SW480 (cell line): ENCODE data around the gene LDLR.
A peak's percentile ranks its signal among the peaks of the same experiment; 100 is the strongest.
"Not testable (repeated sequence)": the region's sequence is repeated elsewhere in the genome, so short reads cannot be mapped to it uniquely, and the experiment has no call there.

ENCODE experiments used
- DNase-seq: peaks from one replicate; pipeline ENCODE4 v3.0.0-alpha.2; 2016; ENCODE audit warnings: low spot score

LDLR gene

DNA sequence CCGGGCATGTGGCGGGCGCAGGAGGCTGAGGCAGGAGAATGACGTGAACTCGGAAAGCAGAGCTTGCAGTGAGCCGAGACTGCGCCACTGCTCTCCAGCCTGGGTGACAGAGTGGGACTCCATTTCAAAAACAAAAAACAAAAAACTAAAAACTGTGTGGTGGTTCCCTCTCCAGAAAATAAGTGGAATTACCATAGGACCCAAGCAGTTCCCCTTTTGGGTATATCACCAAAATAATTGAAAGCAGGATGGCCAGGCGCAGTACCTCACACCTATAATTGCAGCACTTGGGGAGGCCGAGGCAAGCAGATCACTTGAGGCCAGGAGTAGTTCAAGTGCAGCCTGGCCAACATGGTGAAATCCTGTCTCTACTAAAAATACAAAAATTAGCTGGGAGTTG is 15.7 kb upstream of the LDLR start:
- no peak for DNase-seq

DNA sequence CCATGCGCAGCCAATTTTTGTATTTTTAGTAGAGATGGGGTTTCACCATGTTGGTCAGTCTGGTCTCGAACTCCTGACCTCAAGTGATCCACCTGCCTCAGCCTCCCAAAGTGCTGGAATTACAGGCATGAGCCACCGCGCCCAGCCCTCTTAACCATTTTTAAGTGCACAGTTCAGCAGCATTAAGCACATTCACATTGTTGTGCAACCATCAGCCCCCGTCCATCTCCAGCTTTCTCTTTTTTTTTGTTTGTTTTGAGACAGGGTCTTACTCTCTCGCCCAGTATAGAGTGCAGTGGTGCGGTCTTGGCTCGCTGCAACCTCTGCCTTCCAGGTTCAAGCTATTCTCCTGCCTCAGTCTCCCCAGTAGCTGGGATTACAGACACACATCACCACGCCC is 12.5 kb upstream of the LDLR start:
- DNase-seq, result not testable (repeated sequence)

DNA sequence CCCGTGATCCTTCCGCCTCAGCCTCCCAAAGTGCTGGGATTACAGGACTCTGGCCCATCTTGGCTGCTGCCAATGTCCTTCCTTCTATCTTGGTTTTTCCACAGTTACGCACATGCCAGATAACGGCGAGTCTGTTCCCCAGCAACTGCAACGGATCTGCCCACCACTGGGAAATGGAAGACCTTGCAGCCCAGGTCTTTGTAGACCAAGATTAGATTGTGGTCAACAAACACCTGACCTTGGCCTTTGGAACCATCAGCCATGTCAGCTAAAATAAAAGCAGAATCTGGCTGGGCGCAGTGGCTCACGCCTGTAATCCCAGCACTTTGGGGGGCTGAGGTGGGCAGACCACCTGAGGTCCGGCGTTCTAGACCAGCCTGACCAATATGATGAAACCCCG is 10.4 kb upstream of the LDLR start:
- DNase-seq, result no peak

DNA sequence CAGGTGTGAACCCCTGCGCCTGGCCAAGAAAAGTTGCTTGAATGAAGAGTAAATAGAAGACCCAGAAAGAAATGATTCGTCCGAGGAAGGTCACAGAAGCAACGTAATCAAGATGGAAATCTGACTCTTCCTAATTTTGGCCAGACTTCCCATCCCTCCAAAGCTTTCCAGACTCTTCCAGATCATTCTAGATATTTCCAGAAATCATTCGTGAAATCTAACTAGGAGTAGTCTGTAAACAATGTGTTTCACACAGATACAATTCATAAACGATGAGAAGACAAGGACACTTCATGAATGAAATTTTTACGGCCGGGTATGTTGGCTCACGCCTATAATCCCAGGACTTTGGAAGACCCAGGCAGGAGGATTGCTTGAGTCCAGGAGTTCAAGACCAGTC is 9.3 kb upstream of the LDLR start:
- DNase-seq, result no peak

DNA sequence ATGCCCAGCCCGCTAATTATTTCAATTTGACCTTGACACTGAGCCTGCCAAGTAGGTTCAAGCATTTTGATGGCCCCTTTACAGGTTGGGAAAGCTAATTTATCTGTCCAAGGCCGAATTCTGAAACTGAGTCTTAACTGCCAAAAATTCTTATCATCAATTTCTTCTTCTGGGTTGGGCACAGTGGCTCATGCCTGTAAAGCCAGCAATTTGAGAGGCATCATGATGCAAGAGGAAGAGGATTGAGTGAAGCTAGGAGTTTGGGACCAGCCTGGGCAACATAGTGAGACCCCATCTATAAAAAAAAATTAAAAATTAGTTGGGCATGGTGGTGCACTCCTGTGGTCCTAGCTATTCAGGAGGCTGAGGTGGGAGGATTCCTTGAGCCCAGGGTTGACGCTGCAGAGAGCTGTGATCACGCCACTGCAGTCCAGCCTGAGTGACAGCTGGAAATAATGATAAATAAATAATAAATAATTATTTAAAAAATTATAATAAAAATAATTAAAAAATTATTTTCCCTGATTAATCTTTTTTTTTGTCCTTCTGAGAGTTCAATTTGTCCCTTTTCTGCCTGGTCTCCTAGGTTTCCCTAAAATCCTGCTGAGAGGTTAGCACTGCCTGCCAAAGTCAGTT is 1.3 kb upstream of the LDLR start:
- no peak for DNase-seq

DNA sequence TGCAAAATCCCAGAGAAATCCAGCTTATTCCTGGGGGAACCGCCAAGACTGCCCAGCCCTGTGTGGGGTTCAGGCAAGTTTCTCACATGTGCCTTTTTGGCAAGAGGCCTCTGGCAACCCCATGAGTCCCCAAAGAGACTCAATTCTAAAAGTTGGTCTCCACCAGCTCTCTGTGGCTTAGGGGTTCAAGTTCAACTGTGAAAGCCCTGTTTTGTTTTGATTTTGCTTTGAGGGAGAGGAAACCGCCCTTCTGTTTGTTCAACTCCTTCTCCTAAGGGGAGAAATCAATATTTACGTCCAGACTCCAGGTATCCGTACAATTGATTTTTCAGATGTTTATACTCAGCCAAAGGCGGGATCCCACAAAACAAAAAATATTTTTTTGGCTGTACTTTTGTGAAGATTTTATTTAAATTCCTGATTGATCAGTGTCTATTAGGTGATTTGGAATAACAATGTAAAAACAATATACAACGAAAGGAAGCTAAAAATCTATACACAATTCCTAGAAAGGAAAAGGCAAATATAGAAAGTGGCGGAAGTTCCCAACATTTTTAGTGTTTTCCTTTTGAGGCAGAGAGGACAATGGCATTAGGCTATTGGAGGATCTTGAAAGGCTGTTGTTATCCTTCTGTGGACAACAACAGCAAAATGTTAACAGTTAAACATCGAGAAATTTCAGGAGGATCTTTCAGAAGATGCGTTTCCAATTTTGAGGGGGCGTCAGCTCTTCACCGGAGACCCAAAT is 583 bp upstream of the LDLR start:
- DNase-seq, result no peak

DNA sequence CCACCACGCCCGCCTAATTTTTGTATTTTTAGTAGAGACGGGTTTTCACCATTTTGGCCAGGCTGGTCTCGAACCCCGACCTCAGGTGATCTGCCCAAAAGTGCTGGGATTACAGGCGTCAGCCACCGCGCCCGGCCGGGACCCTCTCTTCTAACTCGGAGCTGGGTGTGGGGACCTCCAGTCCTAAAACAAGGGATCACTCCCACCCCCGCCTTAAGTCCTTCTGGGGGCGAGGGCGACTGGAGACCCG is 676 bp downstream of the LDLR start:
- not testable (repeated sequence) for DNase-seq

DNA sequence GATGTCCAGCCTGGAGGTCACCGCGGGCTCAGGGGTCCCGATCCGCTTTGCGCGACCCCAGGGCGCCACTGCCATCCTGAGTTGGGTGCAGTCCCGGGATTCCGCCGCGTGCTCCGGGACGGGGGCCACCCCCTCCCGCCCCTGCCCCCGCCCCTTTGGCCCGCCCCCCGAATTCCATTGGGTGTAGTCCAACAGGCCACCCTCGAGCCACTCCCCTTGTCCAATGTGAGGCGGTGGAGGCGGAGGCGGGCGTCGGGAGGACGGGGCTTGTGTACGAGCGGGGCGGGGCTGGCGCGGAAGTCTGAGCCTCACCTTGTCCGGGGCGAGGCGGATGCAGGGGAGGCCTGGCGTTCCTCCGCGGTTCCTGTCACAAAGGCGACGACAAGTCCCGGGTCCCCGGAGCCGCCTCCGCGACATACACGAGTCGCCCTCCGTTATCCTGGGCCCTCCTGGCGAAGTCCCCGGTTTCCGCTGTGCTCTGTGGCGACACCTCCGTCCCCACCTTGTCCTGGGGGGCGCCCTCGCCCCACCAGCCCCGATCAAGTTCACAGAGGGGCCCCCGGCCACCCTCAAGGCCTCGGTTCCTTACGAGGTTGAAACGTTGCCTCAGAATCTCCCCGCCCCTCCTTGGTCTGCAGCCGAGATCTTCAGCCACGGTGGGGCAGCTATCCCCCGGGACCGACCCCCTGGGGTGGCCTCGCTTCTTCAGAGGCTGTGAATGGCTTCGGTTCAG is 1.2 kb downstream of the LDLR start:
- peak; percentile 98 for DNase-seq

DNA sequence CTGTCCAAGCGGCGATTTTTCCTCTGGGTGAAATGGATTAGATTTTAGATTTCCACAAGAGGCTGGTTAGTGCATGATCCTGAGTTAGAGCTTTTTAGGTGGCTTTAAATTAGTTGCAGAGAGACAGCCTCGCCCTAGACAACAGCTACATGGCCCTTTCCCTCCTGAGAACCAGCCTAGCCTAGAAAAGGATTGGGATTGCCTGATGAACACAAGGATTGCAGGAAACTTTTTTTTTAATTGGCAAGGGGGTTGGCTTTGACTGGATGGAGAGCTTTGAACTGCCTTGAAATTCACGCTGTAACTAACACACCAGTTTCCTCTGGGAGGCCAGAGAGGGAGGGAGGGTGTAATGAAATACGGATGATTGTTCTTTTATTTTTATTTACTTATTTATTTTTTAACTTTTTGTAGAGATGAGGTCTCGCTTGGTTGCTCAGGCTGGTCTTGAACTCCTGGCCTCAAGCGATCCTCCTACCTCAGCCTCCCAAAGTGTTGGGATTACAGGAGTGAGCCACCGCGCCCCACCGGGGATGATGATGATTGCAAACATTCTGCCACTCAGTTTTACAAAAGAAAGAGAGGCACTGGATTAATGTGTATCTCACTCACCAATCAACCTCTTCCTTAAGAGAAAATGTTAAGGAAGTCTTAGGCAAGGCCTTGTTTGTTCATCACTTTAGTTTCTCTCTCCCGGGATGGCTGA is 1.9 kb downstream of the LDLR start:
- peak; percentile 30 for DNase-seq

DNA sequence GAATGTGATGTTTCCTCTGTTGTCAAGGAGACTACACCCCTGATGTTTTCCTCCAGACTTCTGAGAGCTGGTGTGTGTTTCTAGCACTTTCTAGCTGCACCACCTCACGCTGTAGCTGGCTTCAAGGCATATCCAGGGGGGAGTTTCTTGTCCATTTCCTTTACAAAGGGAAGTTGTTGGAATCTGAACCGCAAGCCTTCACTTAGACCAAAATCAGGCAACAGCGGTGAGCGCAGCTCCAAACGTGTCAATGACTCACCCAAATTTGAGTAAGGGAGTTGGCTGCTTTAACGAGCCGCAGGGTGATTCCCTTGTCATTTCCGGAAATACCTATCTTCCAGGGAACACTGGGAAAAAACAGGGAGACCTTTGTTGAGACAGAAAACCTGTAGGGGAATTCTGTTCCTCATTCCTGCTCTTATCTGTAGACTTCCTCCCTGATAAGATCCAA is 2.5 kb downstream of the LDLR start:
- DNase-seq, result peak; percentile 99

DNA sequence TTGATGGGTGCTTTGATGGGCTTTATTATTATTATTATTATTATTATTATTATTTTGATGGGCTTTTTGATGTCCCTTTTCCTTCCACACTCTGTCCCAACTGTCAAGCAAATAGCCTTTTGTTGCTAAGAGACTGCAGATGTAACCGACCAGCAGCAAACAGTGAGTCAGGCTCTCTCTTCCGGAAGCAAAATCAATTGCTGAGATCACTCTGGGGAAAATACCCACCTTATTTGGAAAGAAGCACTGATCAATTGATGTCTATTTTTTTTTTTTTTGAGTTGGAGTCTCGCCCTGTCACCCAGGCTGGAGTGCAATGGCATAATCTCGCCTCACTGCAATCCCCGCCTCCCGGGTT is 2.9 kb downstream of the LDLR start:
- DNase-seq, result peak; percentile 95

DNA sequence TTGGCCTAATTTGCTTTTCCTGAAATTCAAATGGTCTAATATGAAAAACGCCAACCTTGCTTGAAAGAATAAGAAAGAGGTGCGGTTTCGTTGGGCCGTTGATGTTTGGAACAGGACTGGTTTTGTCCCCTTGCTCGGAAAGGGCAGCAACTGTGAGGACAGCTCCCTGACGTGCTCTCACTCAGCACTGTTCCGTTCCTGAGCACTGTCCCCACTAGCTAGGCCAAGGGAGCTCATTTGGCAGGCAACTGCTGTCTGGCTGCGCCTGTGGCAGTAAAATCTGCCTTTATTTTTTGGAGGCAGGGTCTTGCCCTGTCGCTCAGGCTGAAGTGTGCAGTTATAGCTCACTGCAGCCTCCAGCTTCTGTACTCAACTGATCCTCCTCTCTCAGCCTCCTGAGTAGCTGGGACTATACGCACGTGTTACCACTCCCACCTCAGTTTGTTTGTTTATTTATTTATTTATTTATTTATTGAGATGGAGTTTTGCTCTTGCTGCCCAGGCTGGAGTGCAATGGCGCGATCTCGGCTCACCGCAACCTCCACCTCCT is 4.5 kb downstream of the LDLR start:
- DNase-seq, result no peak

DNA sequence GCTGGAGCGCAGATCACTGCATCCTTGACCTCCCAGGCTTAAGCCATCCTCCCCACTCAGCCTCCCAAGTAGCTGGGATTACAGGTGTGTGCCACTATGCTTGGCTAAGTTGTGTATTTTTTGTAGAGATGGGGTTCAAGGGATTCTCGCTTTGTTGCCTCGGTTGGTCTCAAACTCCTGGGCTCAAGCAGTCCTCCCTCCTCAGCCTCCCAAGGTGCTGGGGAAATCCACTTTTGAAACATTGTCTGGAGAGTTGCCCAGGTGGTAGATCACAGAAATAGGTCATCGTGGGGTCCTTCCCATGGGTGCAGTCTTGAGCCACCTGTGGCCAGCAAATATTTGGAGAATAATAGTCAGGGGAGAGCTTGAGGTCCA is 5.2 kb downstream of the LDLR start:
- DNase-seq, result no peak

DNA sequence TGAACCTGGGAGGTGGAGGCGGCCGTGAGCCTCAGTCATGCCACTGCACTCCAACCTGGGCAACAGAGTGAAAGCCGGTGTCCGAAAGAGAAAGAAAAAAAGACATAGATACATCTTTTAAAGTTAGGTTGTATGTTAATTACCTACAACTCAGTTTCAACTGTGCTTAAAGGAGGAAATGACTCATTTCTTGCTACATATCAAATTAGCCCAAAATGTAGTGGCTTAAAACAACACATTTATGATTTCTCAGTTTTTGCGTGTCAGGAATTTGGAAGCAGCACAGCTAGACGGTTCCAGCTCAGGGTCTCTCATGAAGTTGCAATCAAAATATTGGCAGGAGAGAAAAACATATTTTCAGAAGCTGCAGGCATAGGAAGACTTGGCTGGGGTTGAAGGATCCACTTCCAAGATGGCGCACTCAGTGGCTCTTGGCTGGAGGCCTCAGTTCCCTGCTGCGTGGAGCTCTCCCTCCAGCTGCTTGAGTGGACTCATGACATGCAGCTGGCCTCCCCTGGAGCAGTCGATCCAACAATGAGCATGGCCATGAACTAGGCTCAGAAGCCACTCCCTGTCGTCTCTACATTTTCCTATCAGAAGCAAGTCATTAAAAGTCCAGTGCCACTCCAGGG is 7.1 kb downstream of the LDLR start:
- no peak for DNase-seq

DNA sequence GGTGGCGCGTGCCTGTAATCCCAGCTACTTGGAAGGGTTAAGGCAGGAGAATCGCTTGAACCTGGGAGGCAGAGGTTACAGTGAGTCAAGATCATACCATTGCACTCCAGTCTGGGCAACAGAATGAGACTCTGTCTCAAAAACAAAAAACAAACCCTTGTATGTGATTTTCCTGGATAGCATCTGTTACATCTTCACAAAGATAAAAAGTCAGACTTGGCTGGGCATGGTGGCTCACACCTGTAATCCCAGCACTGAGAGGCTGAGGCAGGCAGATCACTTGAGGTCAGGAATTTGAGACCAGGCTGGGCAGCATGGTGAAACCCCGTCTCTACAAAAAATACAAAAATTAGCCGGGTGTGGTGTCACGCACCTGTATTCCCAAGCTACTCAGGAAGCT is 8.1 kb downstream of the LDLR start:
- not testable (repeated sequence) for DNase-seq

DNA sequence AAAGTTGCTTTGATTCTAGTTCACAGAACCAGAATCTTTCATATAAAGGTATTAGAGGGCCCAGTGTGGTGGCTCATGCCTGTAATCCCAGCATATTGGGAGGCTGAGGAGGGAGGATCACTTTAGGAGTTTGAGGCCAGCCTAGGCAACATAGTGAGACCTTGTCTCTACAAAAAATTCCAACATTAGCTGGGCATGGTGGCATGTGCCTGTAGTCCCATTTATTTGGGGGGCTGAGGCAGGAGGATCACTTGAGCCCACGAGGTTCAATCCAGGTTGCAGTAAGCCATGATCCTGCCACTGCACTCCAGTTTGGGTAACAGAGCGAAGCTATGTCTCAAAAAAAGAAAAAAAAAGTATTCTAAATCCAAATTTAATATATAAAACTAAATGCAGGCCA is 9.1 kb downstream of the LDLR start:
- DNase-seq, result no peak

DNA sequence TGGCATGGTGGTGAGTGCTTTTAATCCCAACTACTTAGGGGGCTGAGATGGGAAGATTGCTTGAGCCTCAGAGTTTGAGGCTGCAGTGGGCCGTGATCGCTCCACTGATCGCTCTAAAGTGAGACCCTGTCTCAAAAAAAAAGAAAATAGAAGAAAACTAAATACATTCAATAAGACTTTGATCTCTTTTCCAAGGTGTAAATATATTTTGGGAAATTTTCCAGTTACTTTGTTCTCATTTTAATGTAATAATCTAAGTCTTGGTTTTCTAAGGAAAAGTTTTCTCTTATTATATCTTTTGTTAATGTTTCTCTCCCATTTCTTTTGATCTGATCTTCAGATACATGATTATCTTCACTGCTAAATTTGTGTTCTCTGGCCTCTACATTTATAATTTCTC is 9.6 kb downstream of the LDLR start:
- DNase-seq, result no peak

DNA sequence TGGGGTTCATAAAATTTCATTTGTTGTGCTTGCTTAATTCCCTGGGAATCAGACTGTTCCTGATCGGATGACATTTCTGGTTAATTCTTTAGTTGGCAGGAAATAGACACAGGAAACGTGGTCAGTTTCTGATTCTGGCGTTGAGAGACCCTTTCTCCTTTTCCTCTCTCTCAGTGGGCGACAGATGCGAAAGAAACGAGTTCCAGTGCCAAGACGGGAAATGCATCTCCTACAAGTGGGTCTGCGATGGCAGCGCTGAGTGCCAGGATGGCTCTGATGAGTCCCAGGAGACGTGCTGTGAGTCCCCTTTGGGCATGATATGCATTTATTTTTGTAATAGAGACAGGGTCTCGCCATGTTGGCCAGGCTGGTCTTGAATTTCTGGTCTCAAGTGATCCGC is 10.8 kb downstream of the LDLR start:
- DNase-seq, result no peak

DNA sequence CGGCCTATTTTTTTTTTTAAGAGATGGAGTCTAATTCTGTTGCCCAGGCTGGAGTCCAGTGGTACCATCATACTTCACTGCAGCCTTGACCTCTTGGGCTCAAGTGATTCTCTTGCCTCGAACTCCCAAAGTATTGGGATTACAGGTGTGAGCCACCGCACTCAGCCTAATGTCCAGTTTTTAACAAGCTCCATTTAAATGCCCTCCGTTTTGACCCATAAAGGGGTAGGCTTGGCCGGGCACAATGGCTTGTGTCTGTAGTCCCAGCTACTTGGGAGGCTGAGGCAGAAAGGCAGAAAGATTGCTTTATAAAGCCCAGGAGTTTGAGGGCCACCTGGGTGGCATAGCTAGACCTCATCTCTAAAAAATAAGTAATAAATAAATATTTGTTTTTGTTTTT is 11.8 kb downstream of the LDLR start:
- DNase-seq, result no peak

DNA sequence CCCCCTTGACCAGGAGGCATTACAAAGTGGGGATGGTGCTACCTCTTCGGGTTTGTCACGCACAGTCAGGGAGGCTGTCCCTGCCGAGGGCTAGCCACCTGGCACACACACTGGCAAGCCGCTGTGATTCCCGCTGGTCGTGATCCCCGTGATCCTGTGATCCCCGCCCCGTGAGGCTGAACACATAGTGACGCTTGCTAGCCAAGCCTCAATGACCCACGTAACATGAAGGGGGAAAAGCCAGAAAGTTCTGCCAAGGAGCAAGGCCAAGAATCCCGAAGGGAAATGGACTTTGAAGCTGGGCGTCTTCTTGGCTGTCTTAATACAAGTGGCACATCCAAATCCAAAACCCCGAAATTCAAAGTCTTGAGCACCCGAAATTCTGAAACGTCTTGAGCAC is 13.7 kb downstream of the LDLR start:
- no peak for DNase-seq

DNA sequence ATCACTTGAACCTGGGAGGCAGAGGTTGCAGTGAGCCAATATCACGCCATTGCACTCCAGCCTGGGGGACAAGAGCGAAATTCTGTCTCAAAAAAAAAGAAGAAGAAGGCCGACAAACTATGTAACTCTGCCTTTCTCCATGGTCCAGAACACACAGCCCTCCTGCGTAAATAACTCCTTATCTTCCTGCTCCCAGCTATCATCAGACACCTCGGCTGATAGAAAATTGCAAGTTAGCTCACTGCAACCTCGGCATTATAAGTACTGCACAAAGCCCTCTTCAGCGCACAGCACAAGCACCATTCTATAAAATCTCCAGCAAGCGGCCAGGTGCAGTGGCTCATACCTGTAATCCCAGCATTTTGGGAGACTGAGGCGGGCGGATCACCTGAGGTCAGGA is 14.4 kb downstream of the LDLR start:
- not testable (repeated sequence) for DNase-seq

DNA sequence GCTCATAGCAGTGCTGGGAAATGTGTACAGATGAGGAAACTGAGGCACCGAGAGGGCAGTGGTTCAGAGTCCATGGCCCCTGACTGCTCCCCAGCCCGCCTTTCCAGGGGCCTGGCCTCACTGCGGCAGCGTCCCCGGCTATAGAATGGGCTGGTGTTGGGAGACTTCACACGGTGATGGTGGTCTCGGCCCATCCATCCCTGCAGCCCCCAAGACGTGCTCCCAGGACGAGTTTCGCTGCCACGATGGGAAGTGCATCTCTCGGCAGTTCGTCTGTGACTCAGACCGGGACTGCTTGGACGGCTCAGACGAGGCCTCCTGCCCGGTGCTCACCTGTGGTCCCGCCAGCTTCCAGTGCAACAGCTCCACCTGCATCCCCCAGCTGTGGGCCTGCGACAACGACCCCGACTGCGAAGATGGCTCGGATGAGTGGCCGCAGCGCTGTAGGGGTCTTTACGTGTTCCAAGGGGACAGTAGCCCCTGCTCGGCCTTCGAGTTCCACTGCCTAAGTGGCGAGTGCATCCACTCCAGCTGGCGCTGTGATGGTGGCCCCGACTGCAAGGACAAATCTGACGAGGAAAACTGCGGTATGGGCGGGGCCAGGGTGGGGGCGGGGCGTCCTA is 15.9 kb downstream of the LDLR start:
- no peak for DNase-seq
